Right cardiac atrium (tissue), 5 donors: Measurements from ENCODE around the gene BCAS3. TPM values are rescaled to one million over a fixed set of nuclear protein-coding genes. Genes with fewer than 3 reads are reported as not detected.
"Not testable (repeated sequence)": the region's sequence is repeated elsewhere in the genome, so short reads cannot be mapped to it uniquely, and the experiment has no call there.

Experiments used
- ATAC-seq, 2 donors: fragments of 200-7000 bp; cut with Tn5 transposase; one replicate each; pipeline versions ENCODE4 v1.8.0 to v1.9.1; 2020; ENCODE audit warnings: moderate library complexity in 2 of 2, mild to moderate bottlenecking in 1 of 2
- DNase-seq, 3 donors: peaks; one replicate each; pipeline ENCODE4 v3.0.0-alpha.2; 2020
- H3K27ac ChIP-seq: one replicate; pipeline ENCODE4 v1.5.1; 2013; ENCODE audit warnings: mild to moderate bottlenecking, low read length, control low read depth, moderate library complexity
- H3K27me3 ChIP-seq: one replicate; pipeline ENCODE4 v1.6.1; 2013; ENCODE audit not compliant: control insufficient read depth, insufficient read depth
- H3K4me1 ChIP-seq: one replicate; pipeline ENCODE4 v1.6.1; 2013; ENCODE audit warnings: low read length; ENCODE audit not compliant: control insufficient read depth, insufficient read depth
- H3K4me3 ChIP-seq: one replicate; pipeline ENCODE4 v1.5.1; 2013; ENCODE audit warnings: low read length, control low read depth
- H3K9me3 ChIP-seq: one replicate; pipeline ENCODE4 v1.6.1; 2013; ENCODE audit warnings: low read length; ENCODE audit not compliant: control insufficient read depth
- WGBS: extraction: QIAGEN DNeasy Blood & Tissue Kit; methylation state at CpG from one replicate; pipeline ENCODE4 v1.1.7; 2013; 5-methylcytosine and 5-hydroxymethylcytosine counted together
- intact Hi-C, 4 donors: fragments of 100-400 bp; cut with DNase I; formaldehyde crosslinking; loops; one replicate each; pipeline versions ENCODE4 v1.11.0 to v1.14.0; 2022 to 2023
- polyA plus RNA-seq: library from polyadenylated mRNA; stranded (reverse); fragments of 200-250 nt; gene quantifications from one replicate; pipeline ENCODE4 v1.2.3, GENCODE V29; 2013
- total RNA-seq, 4 donors: library from RNA; stranded (reverse); fragmentation: NEBNext Ultra II Directional; extraction: Animal tissue kit (Norgen Biotek cat#: 25700); gene quantifications; one replicate each; pipeline ENCODE4 v1.2.1, GENCODE V29; 2021
- donor health status: healthy with polysubstance abuse.
- donor health status: DM: no; HTN: yes; CAD: no.
- donor health status: DM: no; HTN: no; CAD: no.
- donor health status: DM: no; HTN: yes; CAD: no; lungs with severe emphysema.
- donor health status: DM: yes; HTN: yes; CAD: no.

The BCAS3 gene
- total and polyA plus RNA-seq, 5 donors, result 6.6 to 19.6 (median 19.1) TPM

DNA sequence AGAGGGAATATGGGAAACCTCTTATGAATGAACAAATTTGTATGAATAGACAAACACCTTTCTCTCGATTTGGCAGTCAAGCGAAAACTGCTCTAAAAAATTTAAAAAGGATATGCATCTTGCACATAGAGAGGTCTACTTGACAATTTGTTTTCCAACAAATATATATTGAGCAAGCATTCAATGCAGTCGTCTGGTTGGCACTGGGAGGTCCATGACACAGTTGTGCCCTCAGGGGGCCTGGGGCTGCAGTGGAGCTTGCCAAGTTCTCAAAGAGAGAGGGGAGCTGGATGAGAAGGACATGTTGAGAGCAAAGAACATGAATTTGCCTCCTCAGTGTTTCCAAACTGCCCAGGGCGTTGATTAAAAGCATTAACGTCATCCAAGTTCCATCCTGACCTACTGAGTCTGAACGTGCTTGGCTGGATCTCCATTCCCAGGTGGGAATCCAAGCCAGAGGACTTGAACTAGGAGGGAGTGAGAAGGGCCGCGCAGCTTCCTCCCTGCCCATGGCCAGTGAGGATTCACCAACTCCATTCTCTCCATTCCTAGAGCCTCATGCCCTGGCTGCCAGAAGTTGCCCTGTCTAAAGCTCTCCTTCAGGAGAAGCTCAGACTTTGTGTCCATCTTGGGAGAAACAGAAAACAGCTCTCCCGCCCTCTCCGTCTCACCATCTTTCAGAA is 746.5 kb downstream of the BCAS3 start:
- intact Hi-C loops, result loop anchor here in 1 of 4 donors (5.0 kb wide), 1 partner anchor 123 kb away; no protein-coding TSS in a partner anchor
- no peaks in the 10 kb centered on the region for H3K27me3 ChIP-seq
- WGBS, result 79% methylated on average over 10 of the region's 10 CpGs

DNA sequence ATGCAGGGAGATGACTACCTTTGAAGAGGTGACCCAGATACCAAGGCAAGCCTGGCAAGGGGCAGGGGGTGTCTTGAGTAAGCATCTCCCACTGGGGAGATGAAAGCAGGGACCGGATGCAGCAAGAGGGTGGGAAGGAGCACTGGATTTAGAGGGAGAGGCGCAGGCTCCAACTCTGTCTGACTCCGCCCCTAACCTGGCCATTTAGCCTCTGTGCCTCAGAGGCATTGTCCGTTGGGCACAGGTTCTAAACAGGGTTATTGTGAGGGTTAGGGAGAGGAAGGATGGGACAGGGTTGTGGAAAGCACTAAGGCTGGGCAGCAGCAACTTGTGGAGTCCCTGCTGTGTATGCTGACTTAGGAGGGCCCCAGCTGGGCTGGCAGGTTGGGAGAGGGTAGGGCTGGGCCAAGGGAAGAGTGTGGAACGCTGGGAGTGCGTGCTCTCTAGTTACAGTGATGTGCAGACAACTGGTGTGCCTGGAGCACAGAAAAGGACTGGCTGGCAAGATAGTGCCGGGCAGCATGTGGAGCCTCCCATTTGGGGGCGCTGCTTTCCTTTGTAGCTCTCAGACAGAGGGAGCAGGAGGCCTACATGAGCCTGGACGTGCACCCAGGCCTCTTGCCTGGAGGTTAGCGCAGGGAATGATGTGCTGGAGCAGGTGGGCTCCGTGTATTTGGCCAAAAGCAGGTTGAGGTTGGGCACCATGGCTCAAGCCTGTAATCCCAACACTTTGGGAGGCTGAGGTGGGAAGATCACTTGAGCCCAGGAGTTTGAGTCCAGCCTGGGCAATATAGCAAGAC is 748.2 kb downstream of the BCAS3 start:
- no peak overlapping the region for H3K4me3 ChIP-seq
- intact Hi-C loops, result no loop called here
- no peak overlapping the region for H3K27ac ChIP-seq
- no peaks in the 10 kb centered on the region for H3K27me3 ChIP-seq
- 44% methylated on average over 11 of the region's 11 CpGs for WGBS
- no peaks in the 10 kb centered on the region for H3K4me1 ChIP-seq
- DNase-seq, result no peak
- H3K9me3 ChIP-seq, result no peaks in the 10 kb centered on the region
- ATAC-seq, result no peak

More for the DNA sequence above, 746.5 kb downstream of the BCAS3 start:
- Histone ChIP-seq H3K4me3 (no peak overlapping the region), H3K9me3 (no peaks in the 10 kb centered on the region), H3K4me1 (no peaks in the 10 kb centered on the region), H3K27ac (no peak overlapping the region)
- no peak for ATAC-seq
- no peak for DNase-seq

- intact Hi-C loops, result no loop called here
- Histone ChIP-seq H3K4me1 (no peaks in the 10 kb centered on the region), H3K4me3 (no peak overlapping the region), H3K9me3 (no peaks in the 10 kb centered on the region), H3K27ac (no peak overlapping the region), H3K27me3 (no peaks in the 10 kb centered on the region)
- WGBS, result 79% methylated on average over 10 of the region's 10 CpGs
- ATAC-seq, result no peak
- DNase-seq, result no peak
Measured at GRCh38 chr17:61426482-61427304, 749.0 kb downstream of the BCAS3 start.

DNA sequence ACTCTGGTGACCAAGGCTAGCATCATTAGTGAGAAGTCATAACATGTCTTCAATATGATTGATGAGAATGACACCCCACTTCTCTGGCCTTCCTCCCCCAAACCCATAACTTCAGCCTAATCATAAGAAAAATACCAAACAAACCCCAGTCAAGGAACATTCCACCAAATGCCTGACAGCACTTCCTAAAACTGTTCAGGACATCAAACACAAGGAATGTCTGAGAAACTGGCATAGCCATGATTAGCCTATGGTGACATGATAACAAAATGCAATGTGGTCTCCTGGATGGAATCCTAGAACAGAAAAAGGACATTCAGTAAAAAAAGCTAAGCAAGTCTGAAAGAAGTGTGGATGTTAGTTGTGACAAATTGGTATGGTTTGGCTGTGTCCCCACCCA is 749.9 kb downstream of the BCAS3 start:
- intact Hi-C loops, result no loop called here
- no peak overlapping the region for H3K4me3 ChIP-seq

GRCh38 chr17:61429274-61429673 is 751.6 kb downstream of the BCAS3 start:
- Histone ChIP-seq H3K4me1 (no peaks in the 10 kb centered on the region), H3K27me3 (no peaks in the 10 kb centered on the region), H3K9me3 (no peaks in the 10 kb centered on the region), H3K27ac (no peak overlapping the region), H3K4me3 (no peak overlapping the region)
- no peak for DNase-seq
- no peak for ATAC-seq
- intact Hi-C loops, result no loop called here
- 62% methylated on average over 1 of the region's 1 CpG for WGBS

More for the DNA sequence above, 749.9 kb downstream of the BCAS3 start:
- ATAC-seq (no peak), DNase-seq (no peak)
- no peaks in the 10 kb centered on the region for H3K27me3 ChIP-seq
- H3K9me3 ChIP-seq, result no peaks in the 10 kb centered on the region
- H3K27ac ChIP-seq, result no peak overlapping the region
- no peaks in the 10 kb centered on the region for H3K4me1 ChIP-seq

DNA sequence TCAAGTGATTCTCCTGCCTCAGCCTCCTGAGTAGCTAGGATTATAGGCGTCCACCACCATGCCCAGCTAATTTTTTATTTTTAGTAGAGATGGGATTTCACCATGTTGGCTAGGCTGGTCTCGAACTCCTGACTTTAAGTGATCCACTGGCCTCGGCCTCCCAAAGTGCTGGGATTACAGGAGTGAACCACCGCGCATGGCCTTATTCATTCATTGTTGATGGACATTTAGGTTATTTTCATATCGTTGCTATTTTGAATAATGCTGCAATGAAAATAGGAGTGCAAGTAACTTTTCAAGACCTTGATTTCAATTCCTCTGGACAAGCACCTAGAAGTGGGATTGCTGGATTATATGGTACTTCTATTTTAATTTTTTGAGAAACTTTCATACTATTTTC is 752.2 kb downstream of the BCAS3 start:
- H3K4me3 ChIP-seq, H3K27ac ChIP-seq, H3K27me3 ChIP-seq, ATAC-seq, H3K4me1 ChIP-seq, intact Hi-C loops, H3K9me3 ChIP-seq, DNase-seq: not testable (repeated sequence)
- WGBS, result 93% methylated on average over 6 of the region's 6 CpGs

DNA sequence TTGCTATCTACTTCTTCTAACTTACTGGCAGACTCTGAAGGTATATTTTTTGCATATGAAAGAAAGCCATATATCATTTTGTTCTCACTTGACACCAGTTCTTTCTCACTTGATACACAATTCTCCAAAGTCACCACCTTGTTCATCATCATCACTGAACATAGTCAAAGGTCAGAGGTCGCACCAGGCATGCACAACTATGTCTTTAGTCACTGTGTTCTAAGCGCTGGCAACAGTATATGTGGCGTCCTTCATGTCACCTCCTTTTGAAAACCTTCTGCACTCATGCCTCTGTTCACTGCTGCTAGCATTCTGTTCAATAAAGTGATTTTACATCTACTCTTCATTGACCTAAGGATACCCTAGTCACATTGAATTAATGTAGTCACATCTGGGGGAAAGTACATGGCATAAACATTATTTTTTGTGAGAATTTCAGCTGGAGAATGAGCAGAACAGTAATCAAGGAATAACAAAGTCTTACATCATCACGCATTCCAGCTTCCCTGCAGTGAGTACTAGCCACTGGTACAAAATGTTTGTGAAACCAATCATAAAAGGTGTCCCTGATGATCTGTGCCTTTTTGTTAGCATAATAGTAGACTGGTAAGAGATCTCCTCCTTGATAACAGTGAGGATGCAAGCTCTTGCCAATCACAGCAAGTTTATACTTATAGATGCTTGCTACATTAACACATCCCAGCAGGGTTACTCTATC is 754.1 kb downstream of the BCAS3 start:
- H3K27me3 ChIP-seq, result no peaks in the 10 kb centered on the region
- WGBS, result 65% methylated on average over 4 of the region's 4 CpGs
- H3K27ac ChIP-seq, result no peak overlapping the region
- H3K4me1 ChIP-seq, result no peaks in the 10 kb centered on the region
- ATAC-seq, result no peak
- no peak overlapping the region for H3K4me3 ChIP-seq
- H3K9me3 ChIP-seq, result no peaks in the 10 kb centered on the region
- intact Hi-C loops, result no loop called here
- DNase-seq, result no peak

DNA sequence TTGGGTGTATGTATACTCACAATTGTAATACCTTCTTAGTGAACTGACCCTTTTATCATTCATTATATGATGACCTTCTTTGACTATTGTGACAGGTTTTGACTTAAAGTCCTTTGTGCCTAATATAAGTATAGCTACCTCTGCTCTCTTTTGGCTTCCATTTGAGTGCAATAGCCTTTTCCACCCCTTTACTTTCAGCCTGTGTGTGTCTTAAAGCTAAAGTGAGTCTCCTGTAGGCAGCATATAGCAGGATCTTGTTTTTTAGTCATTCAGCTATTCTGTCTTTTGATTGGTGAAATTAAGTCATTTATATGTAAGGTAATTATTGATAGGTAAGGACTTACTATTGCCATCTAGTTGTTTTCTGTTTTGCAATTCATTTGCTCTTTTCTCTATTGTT is 758.6 kb downstream of the BCAS3 start:
- H3K27ac ChIP-seq, result no peak overlapping the region
- peaks cover 2% of the 10 kb centered on the region for H3K9me3 ChIP-seq
- no peaks in the 10 kb centered on the region for H3K4me1 ChIP-seq
- DNase-seq (no peak), ATAC-seq (no peak)
- intact Hi-C loops, result no loop called here
- peaks cover 3% of the 10 kb centered on the region for H3K27me3 ChIP-seq
- no peak overlapping the region for H3K4me3 ChIP-seq

DNA sequence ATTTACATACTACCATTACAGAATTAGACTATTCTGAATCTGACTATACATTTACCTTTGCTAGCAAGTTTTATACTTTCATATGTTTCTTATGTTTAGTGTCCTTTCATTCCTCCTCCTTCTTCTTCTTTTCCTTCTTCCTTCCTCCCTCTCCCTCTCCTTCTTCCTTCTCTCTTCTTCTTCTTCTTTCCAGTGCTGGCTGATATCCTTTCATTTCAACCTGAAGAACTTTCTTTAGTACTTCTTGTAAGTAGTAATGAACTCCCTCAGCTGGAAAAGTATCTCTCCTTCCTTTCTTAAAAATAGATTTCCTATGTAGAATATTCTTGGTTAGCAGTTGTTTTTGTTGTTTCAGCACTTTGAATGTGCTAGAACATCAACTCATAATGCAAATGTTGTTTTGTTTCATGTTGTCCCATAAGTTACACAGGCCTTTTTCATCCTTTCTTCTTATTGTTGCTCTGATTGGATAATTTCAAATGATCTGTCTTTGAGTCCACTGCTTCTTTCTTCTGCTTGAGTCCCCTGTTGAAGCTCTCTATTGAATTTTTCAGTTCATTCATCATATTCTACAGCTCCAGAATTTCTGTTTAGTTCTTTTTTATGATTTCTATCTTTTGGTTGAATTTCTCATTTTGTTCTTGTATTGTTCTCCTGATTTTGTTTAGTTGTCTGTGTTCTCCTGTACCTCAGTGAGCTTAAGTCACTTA is 759.5 kb downstream of the BCAS3 start:
- H3K27me3 ChIP-seq, result peaks cover 3% of the 10 kb centered on the region
- H3K4me3 ChIP-seq, result no peak overlapping the region
- no peak for ATAC-seq
- peaks cover 2% of the 10 kb centered on the region for H3K9me3 ChIP-seq
- H3K27ac ChIP-seq, result no peak overlapping the region
- no peaks in the 10 kb centered on the region for H3K4me1 ChIP-seq
- DNase-seq, result no peak
- intact Hi-C loops, result no loop called here

- ATAC-seq, result no peak
- DNase-seq, result no peak
- peaks cover 3% of the 10 kb centered on the region for H3K27me3 ChIP-seq
- intact Hi-C loops, result no loop called here
- no peak overlapping the region for H3K27ac ChIP-seq
- no peaks in the 10 kb centered on the region for H3K4me1 ChIP-seq
- no peak overlapping the region for H3K4me3 ChIP-seq
- H3K9me3 ChIP-seq, result peaks cover 2% of the 10 kb centered on the region
Measured at GRCh38 chr17:61440697-61441096, 763.0 kb downstream of the BCAS3 start.
